Naive thymus-derived CD4-positive, alpha-beta T cell (primary cell): ENCODE data around the gene CTSA. TPM values are rescaled to one million over a fixed set of nuclear protein-coding genes. Genes with fewer than 3 reads are reported as not detected.
A peak's percentile ranks its signal among the peaks of the same experiment; 100 is the strongest.
"Not testable (repeated sequence)": the region's sequence is repeated elsewhere in the genome, so short reads cannot be mapped to it uniquely, and the experiment has no call there.

Experiments
- ATAC-seq: fragments of 150-1000 bp; cut with Tn5 transposase; 2 replicates; pipeline ENCODE4 v1.10.0; 2021; ENCODE audit warnings: mild to moderate bottlenecking, moderate library complexity
- CTCF ChIA-PET: fragments of 350-600 bp; sonication (Branson Sonifier 250); formaldehyde crosslinking; loops from one replicate; lab custom pipeline; 2021; ENCODE audit warnings: antibody characterized with exemption; lab: Charles Lee
- POLR2A ChIA-PET: fragments of 350-600 bp; sonication (Branson Sonifier 250); formaldehyde crosslinking; loops from one replicate; lab custom pipeline; 2021; ENCODE audit warnings: antibody characterized with exemption, inconsistent platforms; lab: Charles Lee
- DNase-seq, 9 donors: peaks; one replicate each; pipeline versions ENCODE4 v3.0.0 to v3.0.0-alpha.2; 2020 to 2022; ENCODE audit warnings: mixed read lengths in 1 of 9
- H3K27ac ChIP-seq: one replicate; pipeline ENCODE4 v1.7.0; 2013; ENCODE audit warnings: mild to moderate bottlenecking, low read depth, low read length, moderate library complexity
- H3K27me3 ChIP-seq, 2 donors: one replicate each; pipeline ENCODE4 v1.7.0; 2013; ENCODE audit warnings: low read length in 2 of 2, mild to moderate bottlenecking in 2 of 2, moderate library complexity in 2 of 2; ENCODE audit not compliant: control insufficient read depth in 2 of 2, insufficient read depth in 2 of 2
- H3K36me3 ChIP-seq, 3 experiments: 1 replicate in 2 of 3; 2 replicates in 1 of 3; pipeline ENCODE4 v1.7.0; 2013; ENCODE audit warnings: low read length in 3 of 3, mild to moderate bottlenecking in 3 of 3, moderate library complexity in 1 of 3; ENCODE audit not compliant: insufficient read depth in 3 of 3, control insufficient read depth in 2 of 3
- H3K4me1 ChIP-seq, 2 donors: one replicate each; pipeline ENCODE4 v1.7.0; 2013; ENCODE audit warnings: low read length in 2 of 2, mild to moderate bottlenecking in 2 of 2, moderate library complexity in 1 of 2; ENCODE audit not compliant: control insufficient read depth in 2 of 2, insufficient read depth in 2 of 2
- H3K4me3 ChIP-seq: 2 replicates; pipeline ENCODE4 v1.7.0; 2013; ENCODE audit warnings: mild to moderate bottlenecking, low read length
- H3K9me3 ChIP-seq, 3 experiments: 1 replicate in 2 of 3; 2 replicates in 1 of 3; pipeline ENCODE4 v1.7.0; 2013; ENCODE audit warnings: low read length in 3 of 3; ENCODE audit not compliant: control insufficient read depth in 2 of 3
- H3K27ac Mint-ChIP-seq, 9 donors: one replicate each; pipeline ENCODE4 v1.8.0; 2020 to 2022; ENCODE audit warnings: mixed read lengths in 9 of 9, mild to moderate bottlenecking in 8 of 9, moderate library complexity in 5 of 9, inconsistent platforms in 2 of 9
- H3K27me3 Mint-ChIP-seq, 5 donors: one replicate each; pipeline ENCODE4 v1.8.0; 2021 to 2022; ENCODE audit warnings: mixed read lengths in 5 of 5, mild to moderate bottlenecking in 1 of 5
- H3K36me3 Mint-ChIP-seq, 5 donors: one replicate each; pipeline ENCODE4 v1.8.0; 2020 to 2022; ENCODE audit warnings: mixed read lengths in 5 of 5, mild to moderate bottlenecking in 3 of 5, inconsistent platforms in 1 of 5
- H3K4me1 Mint-ChIP-seq, 7 donors: one replicate each; pipeline ENCODE4 v1.8.0; 2020 to 2022; ENCODE audit warnings: mixed read lengths in 7 of 7, mild to moderate bottlenecking in 3 of 7, inconsistent platforms in 1 of 7
- H3K4me3 Mint-ChIP-seq, 10 donors: one replicate each; pipeline ENCODE4 v1.8.0; 2020 to 2022; ENCODE audit warnings: mild to moderate bottlenecking in 10 of 10, mixed read lengths in 10 of 10, moderate library complexity in 6 of 10, inconsistent platforms in 2 of 10
- H3K9me3 Mint-ChIP-seq, 11 donors: one replicate each; pipeline ENCODE4 v1.8.0; 2020 to 2022; ENCODE audit warnings: mixed read lengths in 11 of 11, mild to moderate bottlenecking in 4 of 11, inconsistent platforms in 1 of 11, moderate library complexity in 1 of 11
- intact Hi-C, 2 donors: fragments of 100-400 bp; cut with micrococcal nuclease; formaldehyde crosslinking; loops; one replicate each; pipeline ENCODE4 v1.15.1; 2023
- polyA plus RNA-seq, 2 donors: library from polyadenylated mRNA; unstranded; fragments of 300-500 nt; fragmentation: Illumina TruSeq; gene quantifications; one replicate each; pipeline ENCODE4 v1.2.3, GENCODE V29; 2021
- total RNA-seq, 6 experiments: library from RNA in 5 of 6; stranded (reverse) in 5 of 6; gene quantifications; 1 replicate in 5 of 6; 2 replicates in 1 of 6; pipeline ENCODE4 v1.2.3 and lab custom pipeline; 2021 to 2026

The CTSA gene
- total and polyA plus RNA-seq, 7 experiments from 2014 or later: 59.6 to 151 (median 65.1) TPM

GRCh38 chr20:45873409-45874103 is 17.6 kb upstream of the CTSA start:
- intact Hi-C loops: no loop called here
- Histone ChIP-seq H3K27ac (no peak overlapping the region), H3K4me1 (no peaks in the 10 kb centered on the region), H3K4me3 (no peak overlapping the region), H3K9me3 (no peaks in the 10 kb centered on the region), H3K27me3 (no peaks in the 10 kb centered on the region), H3K36me3 (peaks cover 0 to 19% (median 7%) of the 10 kb centered on the region in 3 experiments)
- DNase-seq (no peak), ATAC-seq (no peak)
- Mint-ChIP-seq H3K4me1 (peaks cover 0 to 4% (median 0%) of the 10 kb centered on the region in 7 donors), H3K27ac (no peak overlapping the region), H3K36me3 (peaks cover 0 to 17% (median 8%) of the 10 kb centered on the region in 5 donors), H3K9me3 (no peaks in the 10 kb centered on the region), H3K27me3 (no peaks in the 10 kb centered on the region), H3K4me3 (no peak overlapping the region)
- ChIA-PET POLR2A (no interaction called here), CTCF (no interaction called here)

- intact Hi-C loops: not testable (repeated sequence)
Measured at GRCh38 chr20:45874104-45874481, 17.0 kb upstream of the CTSA start.

GRCh38 chr20:45874576-45874975 is 16.6 kb upstream of the CTSA start:
- H3K27ac Mint-ChIP-seq: no peak overlapping the region
- no peaks in the 10 kb centered on the region for H3K27me3 Mint-ChIP-seq
- H3K9me3 ChIP-seq: no peaks in the 10 kb centered on the region
- H3K4me1 Mint-ChIP-seq: peaks cover 0 to 4% (median 0%) of the 10 kb centered on the region in 7 donors
- no peaks in the 10 kb centered on the region for H3K27me3 ChIP-seq
- H3K4me1 ChIP-seq: no peaks in the 10 kb centered on the region
- intact Hi-C loops: no loop called here
- peaks cover 0 to 21% (median 7%) of the 10 kb centered on the region in 3 experiments for H3K36me3 ChIP-seq
- H3K9me3 Mint-ChIP-seq: no peaks in the 10 kb centered on the region
- H3K27ac ChIP-seq: no peak overlapping the region
- POLR2A ChIA-PET: no interaction called here
- no peak for ATAC-seq
- DNase-seq: no peak
- CTCF ChIA-PET: no interaction called here
- H3K4me3 ChIP-seq: no peak overlapping the region
- peaks cover 0 to 17% (median 8%) of the 10 kb centered on the region in 5 donors for H3K36me3 Mint-ChIP-seq
- no peak overlapping the region for H3K4me3 Mint-ChIP-seq

More at GRCh38 chr20:45874104-45874481, 17.0 kb upstream of the CTSA start:
- H3K27me3 ChIP-seq, DNase-seq, H3K27ac ChIP-seq, H3K27me3 Mint-ChIP-seq, H3K9me3 Mint-ChIP-seq, ATAC-seq, H3K9me3 ChIP-seq, H3K4me1 ChIP-seq, CTCF ChIA-PET, H3K4me3 Mint-ChIP-seq, POLR2A ChIA-PET, H3K4me3 ChIP-seq, H3K4me1 Mint-ChIP-seq, H3K27ac Mint-ChIP-seq: not testable (repeated sequence)
- peaks cover 0 to 17% (median 8%) of the 10 kb centered on the region in 5 donors for H3K36me3 Mint-ChIP-seq
- peaks cover 0 to 21% (median 7%) of the 10 kb centered on the region in 3 experiments for H3K36me3 ChIP-seq

GRCh38 chr20:45878076-45878761 is 12.9 kb upstream of the CTSA start:
- H3K4me3 ChIP-seq: no peak overlapping the region
- H3K36me3 ChIP-seq: peaks cover 0 to 29% (median 15%) of the 10 kb centered on the region in 3 experiments
- H3K27ac ChIP-seq: no peak overlapping the region
- Mint-ChIP-seq H3K4me1 (peaks cover 15 to 30% (median 24%) of the 10 kb centered on the region in 7 donors), H3K4me3 (no peak overlapping the region), H3K27ac (no peak overlapping the region), H3K36me3 (peaks cover 0 to 19% (median 11%) of the 10 kb centered on the region in 5 donors), H3K27me3 (no peaks in the 10 kb centered on the region), H3K9me3 (no peaks in the 10 kb centered on the region)
- no peaks in the 10 kb centered on the region for H3K9me3 ChIP-seq
- intact Hi-C loops: no loop called here
- ChIA-PET CTCF (no interaction called here), POLR2A (interaction anchor here (1.3 kb wide), 1 partner anchor 57 kb away, joined by 3 read pairs; no protein-coding TSS in a partner anchor)
- DNase-seq (no peak), ATAC-seq (no peak)
- peaks cover 8 to 9% of the 10 kb centered on the region in 2 donors for H3K4me1 ChIP-seq
- no peaks in the 10 kb centered on the region for H3K27me3 ChIP-seq

GRCh38 chr20:45880988-45881788 is 9.9 kb upstream of the CTSA start, which contains the start of gene ZSWIM1:
Gene ZSWIM1 (plus strand): TSS chr20:45881227. CDS start chr20:45882593, 1,366 bp downstream.
- Histone ChIP-seq H3K9me3 (no peaks in the 10 kb centered on the region), H3K4me3 (peak within 1 kb of the TSS; percentile 75), H3K4me1 (peaks cover 9 to 18% of the 10 kb centered on the region in 2 donors), H3K27me3 (no peaks in the 10 kb centered on the region), H3K27ac (peak within 1 kb of the TSS; percentile 95), H3K36me3 (peaks cover 0 to 47% (median 19%) of the 10 kb centered on the region in 3 experiments)
- ChIA-PET CTCF (interaction anchor here (1.2 to 2.3 kb wide), 3 partner anchors 9 to 88 kb away, joined by 3 to 9 read pairs (median 6); partner anchors contain the start of genes NEURL2 and PCIF1), POLR2A (interaction anchor here (0.6 to 6.0 kb wide), 14 partner anchors 10 to 904 kb away, joined by 3 to 64 read pairs (median 4); partner anchors contain the start of genes ACOT8, CTSA, NEURL2 and PCIF1)
- peaks cover 0 to 24% (median 14%) of the 10 kb centered on the region in 5 donors for H3K36me3 Mint-ChIP-seq
- peaks cover 0 to 1% (median 0%) of the 10 kb centered on the region in 11 donors for H3K9me3 Mint-ChIP-seq
- H3K4me1 Mint-ChIP-seq: peaks cover 26 to 43% (median 38%) of the 10 kb centered on the region in 7 donors
- H3K27me3 Mint-ChIP-seq: no peaks in the 10 kb centered on the region
- DNase-seq: peak; percentile 88 to 99 (median 98)
- peak within 1 kb of the TSS; percentile 91 to 95 (median 93) for H3K27ac Mint-ChIP-seq
- peak; percentile 99 for ATAC-seq
- H3K4me3 Mint-ChIP-seq: peak within 1 kb of the TSS; percentile 83 to 95 (median 92)
- intact Hi-C loops: loop anchor here (1.0 kb wide), 7 partner anchors 10 to 208 kb away; partner anchors contain the start of genes ACOT8 (in 2 of the 2), CTSA (in 2 of the 2), NEURL2 (in 2 of the 2) and UBE2C (in 2 of the 2)
